Measurements from ENCODE around the gene NRP2. TPM values are rescaled to one million over a fixed set of nuclear protein-coding genes. Genes with fewer than 3 reads are reported as not detected.

NRP2 gene
- total RNA-seq, 1 experiment from 2014 or later, result 18.3 TPM

GRCh38 chr2:205678541-205679142 lies 3.7 kb upstream of the NRP2 start:
- H3K4me1 ChIP-seq (ENCODE audit: insufficient read depth, low read length), result peaks cover 22% of the 10 kb centered on the region
- no peak for ATAC-seq
- no peak for DNase-seq
- no peak overlapping the region for H2AFZ ChIP-seq (ENCODE audit: low read length)
- H3K4me3 ChIP-seq (ENCODE audit: low read length), result no peak overlapping the region
- no TSS peak for BruUV-seq (replicated peaks)
- H3K4me2 ChIP-seq (ENCODE audit: low read length), result no peak overlapping the region
- no peak overlapping the region for H3K27ac ChIP-seq (ENCODE audit: low read length)
- POLR2A ChIA-PET (ENCODE audit: unreplicated experiment), result interaction anchor here (0.7 kb wide), 1 partner anchor 797 kb away, joined by 13 read pairs; no protein-coding TSS in a partner anchor
- H3K9me3 ChIP-seq (ENCODE audit: low read length), result no peaks in the 10 kb centered on the region
- CTCF ChIA-PET, result interaction anchor here (1.0 kb wide), 1 partner anchor 836 kb away, joined by 4 read pairs; no protein-coding TSS in a partner anchor
- no peaks in the 10 kb centered on the region for H3K36me3 ChIP-seq (ENCODE audit: low read depth, low read length)
- H3K79me2 ChIP-seq (ENCODE audit: low read length), result peaks cover 10% of the 10 kb centered on the region; the same call in 1 of the 2 replicates
- no peaks in the 10 kb centered on the region for H4K20me1 ChIP-seq (ENCODE audit: low read length)
- TF ChIP-seq, protein P1, sequence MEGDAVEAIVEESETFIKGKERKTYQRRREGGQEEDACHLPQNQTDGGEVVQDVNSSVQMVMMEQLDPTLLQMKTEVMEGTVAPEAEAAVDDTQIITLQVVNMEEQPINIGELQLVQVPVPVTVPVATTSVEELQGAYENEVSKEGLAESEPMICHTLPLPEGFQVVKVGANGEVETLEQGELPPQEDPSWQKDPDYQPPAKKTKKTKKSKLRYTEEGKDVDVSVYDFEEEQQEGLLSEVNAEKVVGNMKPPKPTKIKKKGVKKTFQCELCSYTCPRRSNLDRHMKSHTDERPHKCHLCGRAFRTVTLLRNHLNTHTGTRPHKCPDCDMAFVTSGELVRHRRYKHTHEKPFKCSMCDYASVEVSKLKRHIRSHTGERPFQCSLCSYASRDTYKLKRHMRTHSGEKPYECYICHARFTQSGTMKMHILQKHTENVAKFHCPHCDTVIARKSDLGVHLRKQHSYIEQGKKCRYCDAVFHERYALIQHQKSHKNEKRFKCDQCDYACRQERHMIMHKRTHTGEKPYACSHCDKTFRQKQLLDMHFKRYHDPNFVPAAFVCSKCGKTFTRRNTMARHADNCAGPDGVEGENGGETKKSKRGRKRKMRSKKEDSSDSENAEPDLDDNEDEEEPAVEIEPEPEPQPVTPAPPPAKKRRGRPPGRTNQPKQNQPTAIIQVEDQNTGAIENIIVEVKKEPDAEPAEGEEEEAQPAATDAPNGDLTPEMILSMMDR (conservative IDR thresholded peaks at IDR 0.05; ENCODE audit: low read depth, low read length), result no peak
- no peak for TF ChIP-seq EZH2phosphoT487 (IDR thresholded peaks at IDR 0.05; ENCODE audit: borderline replicate concordance, low read length)
- TF ChIP-seq EZH2 (IDR thresholded peaks at IDR 0.05; ENCODE audit: low read length, unreplicated experiment), result no peak
- H3F3A ChIP-seq (ENCODE audit: low read length, unreplicated experiment), result no peaks in the 10 kb centered on the region
- no peaks in the 10 kb centered on the region for H3K27me3 ChIP-seq (ENCODE audit: low read length)
- no peak overlapping the region for H3K9ac ChIP-seq (ENCODE audit: low read length)
- intact Hi-C loops (cut with micrococcal nuclease), result loop anchor here (5.0 to 10.0 kb wide), 7 partner anchors 144 to 1531 kb away; no protein-coding TSS in a partner anchor
- H3K9me2 ChIP-seq (replicated peaks; ENCODE audit: low read length), result no peaks in the 10 kb centered on the region

DNA sequence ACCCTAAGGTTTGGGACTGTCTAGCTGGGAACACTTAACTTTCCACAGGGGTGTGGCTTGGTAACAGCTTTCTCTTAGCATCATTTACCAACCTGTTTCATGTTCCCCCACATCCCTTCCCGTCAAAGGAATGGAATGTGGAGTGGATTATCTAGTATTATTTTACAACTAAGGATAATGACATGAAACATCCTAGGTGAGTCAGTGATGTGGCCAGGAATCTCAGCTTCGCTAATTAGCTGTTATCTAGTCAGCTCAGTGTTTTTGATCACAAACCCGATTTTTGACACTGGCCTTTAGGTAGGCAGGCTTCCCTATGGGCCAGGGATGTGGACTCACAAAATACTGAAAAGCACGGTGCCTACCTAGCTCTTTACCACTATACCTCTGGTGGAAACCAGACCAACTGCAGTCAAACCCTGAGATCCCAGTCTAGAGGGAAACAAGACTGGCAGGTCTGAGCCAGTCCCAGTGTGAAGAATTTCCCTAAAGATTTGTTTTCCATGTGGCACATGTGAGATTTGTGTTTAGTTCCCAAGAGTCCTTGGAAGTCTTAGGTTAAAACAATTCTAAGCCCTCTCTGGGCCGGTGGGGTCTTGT lies 2.8 kb upstream of the NRP2 start:
- H3K27ac ChIP-seq (ENCODE audit: low read length), result no peak overlapping the region
- peaks cover 30% of the 10 kb centered on the region for H3K4me1 ChIP-seq (ENCODE audit: insufficient read depth, low read length)
- ATAC-seq (no peak), DNase-seq (peak; percentile 71)
- intact Hi-C loops (cut with micrococcal nuclease), result loop anchor here (2.0 to 10.0 kb wide), 12 partner anchors 68 to 1532 kb away; partner anchors contain the start of gene PARD3B
- no TSS peak for BruUV-seq (replicated peaks)
- POLR2A ChIA-PET (ENCODE audit: unreplicated experiment), result interaction anchor here (0.7 kb wide), 1 partner anchor 1141 kb away, joined by 3 read pairs; no protein-coding TSS in a partner anchor
- H3K4me2 ChIP-seq (ENCODE audit: low read length), result no peak overlapping the region
- H3K27me3 ChIP-seq (ENCODE audit: low read length), result no peaks in the 10 kb centered on the region
- no peaks in the 10 kb centered on the region for H3K36me3 ChIP-seq (ENCODE audit: low read depth, low read length)
- no peak overlapping the region for H3K9ac ChIP-seq (ENCODE audit: low read length)
- no peaks in the 10 kb centered on the region for H3K9me3 ChIP-seq (ENCODE audit: low read length)
- peaks cover 19% of the 10 kb centered on the region for H3K79me2 ChIP-seq (ENCODE audit: low read length)
- TF ChIP-seq EZH2 (IDR thresholded peaks at IDR 0.05; ENCODE audit: low read length, unreplicated experiment) (no peak), EZH2phosphoT487 (IDR thresholded peaks at IDR 0.05; ENCODE audit: borderline replicate concordance, low read length) (no peak)
- TF ChIP-seq, protein P1 (conservative IDR thresholded peaks at IDR 0.05; ENCODE audit: low read depth, low read length), result no peak
- H4K20me1 ChIP-seq (ENCODE audit: low read length), result no peaks in the 10 kb centered on the region
- no peak overlapping the region; the same call in 1 of the 2 replicates for H2AFZ ChIP-seq (ENCODE audit: low read length)
- no peaks in the 10 kb centered on the region for H3F3A ChIP-seq (ENCODE audit: low read length, unreplicated experiment)
- no peak overlapping the region for H3K4me3 ChIP-seq (ENCODE audit: low read length)
- H3K9me2 ChIP-seq (replicated peaks; ENCODE audit: low read length), result no peaks in the 10 kb centered on the region
- CTCF ChIA-PET, result interaction anchor here (0.6 to 1.0 kb wide), 4 partner anchors 33 to 1534 kb away, joined by 3 to 5 read pairs (median 4); no protein-coding TSS in a partner anchor
